Stimulated activated CD8-positive, alpha-beta memory T cell treated with anti-CD3 and anti-CD28 coated beads, Interleukin-15, amount 100 ng/mL, for 1 hour (primary cell): ENCODE data around the gene INCA1.
A peak's percentile ranks its signal among the peaks of the same experiment; 100 is the strongest.

Experiments
- DNase-seq: peaks from one replicate; pipeline ENCODE4 v3.0.0-alpha.2; 2020; ENCODE audit warnings: low read depth

INCA1 gene

GRCh38 chr17:4970273-4970672, 27.0 kb downstream of the INCA1 start:
- no peak for DNase-seq

- no peak for DNase-seq
These were observed 27.7 kb downstream of the INCA1 start for GRCh38 chr17:4969551-4970173.

GRCh38 chr17:4969047-4969550, 28.2 kb downstream of the INCA1 start:
- no peak for DNase-seq

DNA sequence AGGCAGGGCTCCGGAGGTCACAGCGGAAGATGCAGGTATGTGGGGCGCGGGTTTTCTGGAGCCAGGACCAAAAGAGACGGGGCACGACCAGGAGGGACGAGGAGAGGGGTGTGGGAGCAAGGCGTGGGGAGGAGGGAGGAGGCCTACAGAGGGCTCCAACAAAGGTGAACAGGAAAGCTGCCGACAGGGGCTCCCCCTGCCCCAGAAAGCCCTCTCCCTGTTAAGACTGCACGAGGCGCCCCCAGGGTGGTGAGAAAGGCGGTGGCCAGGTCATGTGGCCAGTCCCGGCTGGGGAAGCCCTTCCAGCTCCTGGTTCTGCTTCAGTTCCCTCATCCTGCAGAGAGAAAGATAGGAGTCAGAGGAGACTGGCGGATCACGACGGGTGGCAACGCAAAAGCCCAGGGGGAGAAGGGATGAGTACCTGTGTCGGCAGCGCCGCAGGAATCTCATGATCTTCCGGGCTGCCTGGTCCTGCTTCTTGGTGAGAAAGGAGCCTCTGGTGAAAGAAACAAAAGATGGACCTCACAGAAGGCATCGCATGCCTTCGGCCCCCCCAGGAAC, 28.8 kb downstream of the INCA1 start:
- no peak for DNase-seq

GRCh38 chr17:4967539-4968485, 29.5 kb downstream of the INCA1 start, which contains the start of gene SPAG7:
SPAG7 (minus strand) TSS chr17:4967817; CDS start chr17:4967804, 13 bp downstream.
- DNase-seq, result peak; percentile 87

DNA sequence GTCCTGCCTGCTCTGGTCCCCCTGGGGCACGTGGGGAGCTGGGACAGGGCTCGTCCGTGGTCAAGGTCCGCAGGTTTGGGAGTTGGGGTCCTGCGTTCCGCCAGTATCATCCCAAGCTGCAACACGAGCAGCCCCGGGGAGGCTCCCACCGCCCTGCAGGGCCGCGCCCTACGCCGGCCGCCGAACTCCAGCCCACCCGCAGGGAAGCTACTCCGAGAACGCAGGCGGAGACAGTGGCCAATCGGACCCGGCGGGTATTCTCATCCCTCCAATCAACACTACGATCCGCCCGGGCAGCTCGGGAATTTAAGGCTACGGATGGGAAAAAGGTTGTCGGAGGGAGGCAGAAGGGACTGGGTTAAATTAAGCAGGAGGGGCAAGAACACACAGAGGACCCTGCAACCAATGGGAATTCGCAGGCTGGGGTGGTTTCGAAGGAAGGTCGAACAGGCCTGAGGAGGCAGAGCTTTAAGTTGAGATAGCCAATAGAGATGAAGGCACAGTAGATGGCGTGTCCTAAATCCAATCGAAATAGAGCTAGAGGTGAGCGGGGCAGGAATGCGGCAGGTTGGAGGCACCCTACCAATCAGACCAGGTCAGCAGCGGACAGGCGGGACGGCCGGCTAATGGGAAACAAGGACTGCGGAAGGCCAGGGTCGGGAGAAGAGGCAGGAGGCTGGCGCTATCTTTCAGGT, 30.3 kb downstream of the INCA1 start:
- DNase-seq, result peak; percentile 81

DNA sequence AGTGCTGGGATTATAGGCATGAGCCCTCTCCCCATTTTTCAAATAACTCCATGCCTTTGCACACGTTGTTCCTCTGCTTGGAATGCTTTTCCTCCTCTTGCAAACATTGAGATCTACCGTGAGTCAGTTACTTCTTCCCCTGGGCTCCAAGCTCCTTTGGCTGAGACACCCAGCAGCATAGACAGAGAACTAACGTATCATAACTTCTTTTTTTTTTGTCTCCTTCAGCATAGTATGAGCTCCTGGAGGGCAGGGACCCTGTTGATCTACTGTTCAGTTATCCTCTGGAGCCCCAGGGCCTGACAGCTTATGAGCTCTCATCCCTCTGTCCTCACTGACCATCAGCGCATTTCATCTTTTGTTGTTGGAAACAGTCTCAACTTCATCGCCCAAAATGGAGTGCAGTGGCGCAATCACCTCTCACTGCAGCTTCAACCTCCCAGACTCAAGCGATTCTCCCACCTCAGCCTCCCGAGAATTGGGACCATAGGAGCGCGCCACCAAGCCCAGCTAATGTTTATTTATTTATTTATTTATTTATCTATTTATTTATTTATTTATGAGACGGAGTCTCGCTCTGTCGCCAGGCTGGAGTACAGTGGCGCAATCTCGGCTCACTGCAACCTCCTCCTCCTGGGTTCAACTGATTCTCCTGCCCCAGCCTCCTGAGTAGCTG, 31.9 kb downstream of the INCA1 start:
- DNase-seq, result no peak

DNA sequence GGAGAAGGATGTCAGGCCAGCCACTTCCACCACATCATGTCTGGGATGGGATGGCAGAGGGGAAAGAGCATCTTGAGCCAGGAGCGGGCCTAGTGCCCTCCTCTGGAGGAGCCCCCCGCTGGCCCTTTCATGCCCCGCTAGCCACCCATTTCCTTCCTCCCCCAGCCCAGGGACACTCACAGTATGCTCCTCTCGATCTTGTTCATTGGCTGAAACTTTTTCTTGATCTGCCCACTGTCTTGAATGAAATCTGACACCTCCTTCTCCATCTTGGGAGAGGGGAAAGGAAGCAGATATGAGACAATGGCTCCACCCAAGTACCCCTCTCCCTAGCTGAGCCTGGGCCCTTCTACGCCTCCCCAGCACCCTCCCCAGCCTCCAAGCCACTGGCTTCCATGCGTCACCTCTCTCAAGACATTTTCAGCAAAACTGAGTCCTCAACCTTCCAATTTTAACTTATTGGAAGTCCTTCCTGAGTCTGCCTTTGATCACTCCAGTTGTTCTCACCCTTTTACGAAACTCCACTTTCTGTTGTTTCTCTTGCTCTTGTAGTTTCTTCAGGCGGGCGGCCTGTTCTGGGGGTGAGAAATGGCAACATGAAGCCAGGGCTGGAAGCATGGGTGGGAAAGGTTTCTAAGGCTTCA, 36.9 kb downstream of the INCA1 start:
- no peak for DNase-seq

DNA sequence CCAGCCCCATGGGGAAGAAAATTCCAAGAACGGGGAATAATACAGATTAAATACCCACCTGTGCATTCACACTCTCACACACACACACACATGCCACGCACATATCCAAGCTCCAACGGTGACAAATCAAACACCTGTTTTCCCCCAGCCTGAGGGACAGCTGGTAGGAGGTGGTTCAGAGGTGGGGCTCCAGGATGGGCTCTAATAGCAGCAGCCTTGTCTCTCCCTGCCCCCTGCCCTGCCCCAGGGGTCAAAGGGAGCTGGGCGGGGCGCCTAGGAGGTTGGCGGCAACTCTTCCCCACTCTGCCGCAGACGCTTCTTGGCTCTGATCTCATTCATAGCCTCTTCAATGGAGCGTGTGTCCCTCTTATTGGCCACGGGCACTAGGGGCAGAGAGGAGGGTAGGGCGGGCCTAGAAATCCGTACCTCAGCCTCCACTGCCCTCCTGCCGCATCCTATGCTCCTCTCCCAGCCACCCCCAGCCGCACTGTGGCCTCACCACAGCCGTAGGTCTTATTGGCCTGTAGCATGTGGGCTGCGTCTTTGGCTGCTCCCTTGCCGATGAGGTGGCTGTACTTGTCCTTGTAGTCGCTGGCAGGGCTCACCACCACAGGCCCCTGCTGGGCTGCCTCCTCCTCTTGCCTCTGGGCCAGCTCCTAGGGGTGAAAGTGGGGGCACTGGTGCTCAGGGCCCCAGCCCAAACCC, 37.9 kb downstream of the INCA1 start:
- DNase-seq, result no peak

- DNase-seq, result no peak
These were observed 39.2 kb downstream of the INCA1 start for GRCh38 chr17:4958102-4958501.

GRCh38 chr17:4956493-4957061, 40.7 kb downstream of the INCA1 start:
- DNase-seq, result no peak

GRCh38 chr17:4955091-4955490, 42.2 kb downstream of the INCA1 start:
- no peak for DNase-seq

DNA sequence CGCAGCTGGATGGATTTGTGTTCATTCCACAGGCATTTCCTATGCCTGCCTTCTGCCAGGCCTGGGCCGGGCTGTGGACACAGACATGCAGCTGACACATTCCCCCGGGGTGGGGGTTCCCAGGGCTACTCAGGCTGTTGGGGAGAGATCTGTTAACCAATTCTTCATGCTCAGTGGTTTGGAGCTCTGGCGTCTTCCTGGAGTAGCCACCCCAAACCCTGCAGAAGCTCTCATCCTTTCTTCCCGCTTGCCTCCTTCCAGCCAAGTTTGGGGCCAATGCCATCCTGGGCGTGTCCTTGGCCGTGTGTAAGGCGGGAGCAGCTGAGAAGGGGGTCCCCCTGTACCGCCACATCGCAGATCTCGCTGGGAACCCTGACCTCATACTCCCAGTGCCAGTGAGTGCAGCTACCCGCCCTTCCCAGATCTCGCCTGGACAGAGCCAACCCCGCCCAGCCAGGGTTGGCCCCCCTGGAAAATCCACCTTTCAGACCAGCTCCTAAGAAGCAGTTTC, 43.8 kb downstream of the INCA1 start:
- DNase-seq, result no peak

DNA sequence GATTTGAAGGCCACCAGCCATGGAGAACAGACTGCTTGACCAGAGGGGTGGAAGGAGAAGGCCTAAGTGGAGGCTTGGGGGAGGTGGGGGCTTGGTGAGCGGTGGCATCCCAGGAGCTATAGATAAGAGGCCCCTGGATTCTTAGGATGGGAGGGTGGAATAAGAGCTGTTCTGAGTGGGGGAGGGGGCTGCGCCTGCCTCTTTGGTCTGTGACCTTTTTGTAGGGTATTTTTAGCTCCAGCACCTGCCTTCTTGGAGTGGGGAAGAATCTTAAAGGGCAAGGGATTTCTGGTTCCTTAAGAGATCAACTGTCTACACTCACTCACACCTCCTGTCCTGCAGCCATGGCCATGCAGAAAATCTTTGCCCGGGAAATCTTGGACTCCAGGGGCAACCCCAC, 45.8 kb downstream of the INCA1 start:
- no peak for DNase-seq

- DNase-seq, result no peak
These were observed 46.5 kb downstream of the INCA1 start, which contains the start of gene ENO3 for GRCh38 chr17:4950746-4951204. ENO3 (plus strand) TSS chr17:4951119; CDS start chr17:4951830, 711 bp downstream.

DNA sequence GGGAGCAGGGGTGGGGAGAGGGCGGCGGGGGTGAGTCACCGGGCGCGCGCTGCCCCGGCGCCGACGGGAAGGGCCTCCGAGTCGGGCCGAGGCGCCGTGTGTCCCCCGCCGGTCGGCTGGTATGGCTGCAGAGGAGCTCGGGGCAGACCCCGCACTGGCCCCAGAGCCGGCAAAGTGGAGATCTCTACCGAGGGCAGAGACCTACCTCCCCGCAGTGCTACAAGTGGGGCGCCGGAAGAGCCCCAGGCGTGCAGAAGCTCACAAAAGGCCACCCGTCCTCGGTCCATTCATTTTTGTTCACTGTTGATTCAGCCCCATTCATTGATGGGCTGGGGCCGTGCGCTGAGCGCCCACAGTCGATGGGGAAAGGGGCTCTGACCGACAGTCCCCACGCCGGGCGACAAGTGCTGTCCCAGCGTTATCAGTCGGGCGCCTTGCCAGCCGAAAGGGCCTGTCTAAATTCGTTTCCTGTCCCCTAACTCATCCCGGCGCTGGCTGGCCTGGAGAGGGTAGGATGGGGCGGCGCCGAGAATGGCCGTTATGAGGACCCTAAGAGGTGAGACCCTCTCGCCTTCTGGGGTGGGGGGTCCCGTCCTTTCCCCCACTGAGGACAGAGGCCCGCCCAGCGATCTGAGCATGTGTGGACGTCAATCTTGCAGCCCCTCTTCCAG, 47.1 kb downstream of the INCA1 start:
- no peak for DNase-seq

GRCh38 chr17:4949321-4950074, 47.8 kb downstream of the INCA1 start:
- DNase-seq, result peak; percentile 46

DNA sequence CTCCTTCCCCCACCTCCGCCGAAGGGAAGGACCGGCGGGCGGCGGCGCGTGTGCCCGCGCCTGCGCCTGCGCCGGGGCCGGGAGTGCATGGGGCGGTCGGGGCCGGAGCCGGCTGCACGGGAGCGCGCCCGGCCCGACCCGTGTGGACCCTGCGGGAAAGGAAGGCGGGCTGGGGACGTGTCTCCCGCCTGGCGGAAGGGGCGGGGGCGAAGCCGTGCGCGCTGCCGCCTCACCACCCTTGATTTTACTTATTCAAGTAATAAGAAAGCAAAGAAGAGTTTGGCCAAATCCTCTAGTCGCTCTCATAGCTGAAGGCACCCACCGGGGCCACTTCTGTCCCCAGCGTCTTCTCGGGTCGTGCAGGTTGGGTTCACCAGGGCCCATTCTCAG, 48.4 kb downstream of the INCA1 start:
- peak; percentile 26 for DNase-seq
